ENCODE data around the gene EFCC1.
A peak's percentile ranks its signal among the peaks of the same experiment; 100 is the strongest.
"Not testable (repeated sequence)": the region's sequence is repeated elsewhere in the genome, so short reads cannot be mapped to it uniquely, and the experiment has no call there.

Gene EFCC1

GRCh38 chr3:129057249-129057648 is 56.1 kb downstream of the EFCC1 start:
- no peak for DNase-seq

DNA sequence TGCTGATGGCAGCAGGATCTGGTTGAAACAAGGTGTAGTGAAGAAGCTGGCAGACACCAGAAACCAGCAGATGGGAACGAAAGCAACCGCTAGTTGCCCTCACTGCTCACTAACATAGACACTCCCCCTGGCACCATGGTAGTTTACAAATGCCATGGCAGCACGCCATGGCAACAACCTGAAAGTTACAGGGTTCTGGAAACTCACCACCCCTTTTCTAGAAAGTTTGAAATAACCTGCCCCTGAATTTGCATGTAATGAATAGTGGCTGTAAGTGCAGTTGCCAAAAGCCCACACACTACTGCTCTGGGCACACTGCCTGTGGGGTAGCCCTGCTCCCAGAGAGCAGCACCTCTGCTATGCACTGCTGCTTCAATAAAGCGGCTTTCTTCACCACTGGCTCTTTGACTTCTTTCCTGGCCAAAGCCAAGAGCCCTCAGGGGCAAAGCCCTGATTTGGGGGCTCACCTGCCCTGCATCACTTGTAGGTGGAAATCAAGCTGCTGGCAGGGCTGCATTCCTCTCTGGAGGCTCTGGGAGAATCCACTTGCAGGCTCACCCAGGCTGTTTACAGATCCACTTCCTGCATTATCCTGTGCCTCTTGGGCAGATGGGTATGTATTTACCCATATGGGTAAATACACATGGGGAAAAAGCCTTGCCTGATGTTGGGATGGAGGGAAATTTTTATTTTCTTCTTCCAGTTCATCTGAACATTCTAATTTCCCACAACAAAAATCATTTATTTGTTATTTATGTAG is 57.5 kb downstream of the EFCC1 start:
- peak; percentile 94 for DNase-seq

GRCh38 chr3:129059311-129059958 is 58.3 kb downstream of the EFCC1 start:
- no peak for DNase-seq

- DNase-seq, result no peak
Observed at GRCh38 chr3:129060276-129061022, 59.3 kb downstream of the EFCC1 start, which contains the start of gene GP9. TSS of gene GP9 (plus strand) at chr3:129060779. CDS start at chr3:129061740, 961 bp downstream.

DNA sequence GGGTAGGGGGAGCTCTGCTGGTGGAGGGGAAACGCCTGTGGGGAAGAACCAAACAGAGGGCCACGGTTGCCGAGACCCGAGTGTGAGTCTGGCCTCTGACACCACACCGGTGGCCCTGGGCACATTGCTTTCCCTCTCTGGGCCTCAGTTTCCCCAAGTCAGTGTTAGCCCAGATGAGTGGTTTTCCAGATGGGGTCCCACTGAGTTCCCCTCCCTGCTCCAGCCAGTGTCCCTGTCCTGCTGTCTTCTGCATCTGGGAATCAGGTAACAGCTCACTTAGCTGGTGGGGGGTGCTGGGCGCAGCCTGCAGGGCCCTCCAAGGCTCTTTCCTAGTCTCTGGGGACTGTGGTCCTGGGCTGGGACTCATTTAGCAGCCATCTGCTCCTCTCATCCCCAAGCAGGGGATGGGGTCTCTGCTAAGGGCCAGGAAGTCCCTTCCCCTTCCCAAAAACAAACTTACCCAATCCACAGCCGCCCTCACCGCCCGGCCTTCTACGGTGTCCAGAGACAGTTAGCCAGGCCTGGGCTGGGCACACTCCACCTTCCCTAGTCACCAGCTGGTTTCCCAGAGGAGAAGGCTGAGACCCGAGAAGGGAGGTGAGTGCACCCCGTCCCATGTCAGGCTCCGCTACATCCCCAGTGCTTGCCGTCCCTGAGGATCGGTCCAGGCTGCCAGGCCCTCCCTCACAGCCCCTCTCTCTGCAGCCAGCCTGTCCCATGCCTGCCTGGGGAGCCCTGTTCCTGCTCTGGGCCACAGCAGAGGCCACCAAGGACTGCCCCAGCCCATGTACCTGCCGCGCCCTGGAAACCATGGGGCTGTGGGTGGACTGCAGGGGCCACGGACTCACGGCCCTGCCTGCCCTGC is 60.2 kb downstream of the EFCC1 start:
- no peak for DNase-seq

GRCh38 chr3:129061888-129062834 is 61.1 kb downstream of the EFCC1 start:
- DNase-seq, result no peak

GRCh38 chr3:129063091-129063640 is 62.1 kb downstream of the EFCC1 start:
- DNase-seq, result no peak

DNA sequence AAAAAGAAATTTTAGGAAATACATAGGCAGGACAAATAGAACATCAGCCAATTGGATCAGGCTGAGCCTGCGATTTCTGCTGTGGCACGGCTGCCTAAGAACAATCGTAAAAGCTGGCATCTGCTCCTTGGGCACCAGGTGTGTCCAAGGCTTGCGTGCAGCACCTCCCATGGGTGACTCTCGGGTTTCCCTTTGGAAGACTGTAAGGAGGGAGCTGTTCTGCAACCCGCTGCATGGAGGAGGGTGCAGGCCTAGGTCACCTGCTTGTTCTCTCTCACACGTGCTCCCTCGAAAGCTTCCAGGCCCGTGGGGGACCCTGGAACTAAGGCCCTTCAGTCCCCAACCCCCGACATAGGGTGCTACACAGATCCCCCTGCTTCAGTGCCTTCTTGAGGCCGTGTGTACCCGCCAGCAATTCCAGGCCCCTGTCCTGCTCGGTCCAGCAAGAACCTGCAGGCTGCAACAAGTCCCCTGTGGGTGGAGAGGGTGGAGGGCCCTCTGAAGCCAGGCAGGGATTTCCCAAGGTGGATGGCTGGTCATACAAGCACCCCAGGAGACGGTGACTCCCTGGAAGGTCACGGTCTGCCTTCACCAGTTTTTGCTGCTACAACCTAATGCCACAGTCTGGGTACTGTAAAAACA is 62.9 kb downstream of the EFCC1 start:
- no peak for DNase-seq

GRCh38 chr3:129065016-129065719 is 64.1 kb downstream of the EFCC1 start:
- no peak for DNase-seq

DNA sequence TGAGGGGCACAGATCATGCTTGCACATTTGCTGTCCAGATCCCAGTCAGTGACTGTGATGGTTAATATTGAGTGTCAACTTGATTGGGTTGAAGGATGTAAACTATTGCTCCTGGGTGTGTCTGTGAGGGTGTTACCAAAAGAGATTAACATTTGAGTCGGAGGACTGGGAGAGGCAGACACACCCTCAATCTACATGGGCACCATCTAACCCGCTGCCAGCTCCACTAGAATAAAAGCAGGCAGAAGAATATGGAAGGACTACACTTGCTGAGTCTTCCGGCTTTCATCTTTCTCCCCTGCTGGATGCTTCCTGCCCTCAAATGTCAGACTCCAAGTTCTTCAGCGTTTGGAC is 64.6 kb downstream of the EFCC1 start:
- DNase-seq, result no peak

DNA sequence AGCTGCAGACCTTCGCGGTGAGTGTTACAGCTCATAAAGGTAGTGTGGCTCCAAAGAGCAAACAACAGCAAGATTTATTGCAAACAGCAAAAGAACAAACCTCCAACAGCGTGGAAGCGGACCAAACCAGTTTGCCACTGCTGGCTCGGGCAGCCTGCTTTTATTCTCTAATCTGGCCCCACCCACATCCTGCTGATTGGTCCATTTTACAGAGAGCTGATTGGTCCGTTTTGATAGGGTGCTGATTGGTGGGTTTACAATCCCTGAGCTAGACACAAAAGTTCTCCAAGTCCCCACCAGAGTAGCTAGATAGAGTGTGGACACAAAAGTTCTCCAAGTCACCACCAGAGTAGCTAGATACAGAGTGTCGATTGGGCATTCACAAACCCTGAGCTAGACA is 66.6 kb downstream of the EFCC1 start:
- not testable (repeated sequence) for DNase-seq

DNA sequence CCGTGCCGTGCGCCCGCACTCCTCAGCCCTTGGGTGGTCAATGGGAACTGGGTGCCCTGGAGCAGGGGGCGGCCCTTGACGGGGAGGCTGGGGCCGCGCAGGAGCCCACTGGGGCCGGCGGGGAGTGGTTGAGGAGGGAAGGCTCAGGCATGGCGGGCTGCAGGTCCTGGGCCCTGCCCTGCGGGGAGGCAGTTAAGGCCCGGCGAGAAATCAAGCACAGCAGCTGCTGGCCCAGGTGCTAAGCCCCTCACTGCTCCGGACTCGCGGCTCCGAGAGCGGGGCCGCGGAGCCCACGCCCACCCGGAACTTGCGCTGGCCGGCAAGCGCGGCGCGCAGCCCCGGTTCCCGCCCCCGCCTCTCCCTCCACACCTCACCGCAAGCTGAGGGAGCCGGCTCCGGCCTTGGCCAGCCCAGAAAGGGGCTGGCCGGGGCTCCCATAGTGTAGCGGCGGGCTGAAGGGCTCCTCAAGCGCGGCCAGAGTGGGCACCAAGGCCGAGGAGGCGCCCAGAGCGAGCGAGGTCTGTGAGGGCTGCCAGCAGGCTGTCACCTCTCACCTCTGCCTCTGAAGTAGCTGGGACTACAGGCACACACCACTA is 67.3 kb downstream of the EFCC1 start:
- DNase-seq, result no peak

GRCh38 chr3:129069313-129070085 is 68.4 kb downstream of the EFCC1 start:
- not testable (repeated sequence) for DNase-seq

GRCh38 chr3:129070086-129070885 is 69.2 kb downstream of the EFCC1 start:
- no peak for DNase-seq

- DNase-seq, result no peak
Observed at GRCh38 chr3:129077222-129077621, 76.1 kb downstream of the EFCC1 start.

DNA sequence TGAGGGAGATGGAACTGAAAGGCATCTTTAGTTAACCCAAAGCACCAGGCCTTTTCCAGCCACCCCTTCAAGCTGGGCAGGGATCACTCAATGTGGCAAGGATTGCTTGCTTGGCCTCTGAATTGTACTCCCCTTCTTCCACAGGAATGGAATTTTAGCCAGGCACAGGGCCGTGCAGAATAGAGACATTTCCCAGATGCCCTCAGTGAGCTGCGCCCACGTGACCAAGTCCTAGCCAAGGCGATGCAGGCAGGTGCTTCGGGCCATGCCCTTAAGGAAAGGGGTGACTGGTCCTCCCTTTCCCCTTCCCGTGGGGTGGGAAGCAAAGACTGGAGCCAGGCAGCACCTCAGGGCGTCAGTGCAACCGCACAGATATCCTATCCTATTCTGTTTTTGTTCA is 77.4 kb downstream of the EFCC1 start:
- DNase-seq, result no peak

DNA sequence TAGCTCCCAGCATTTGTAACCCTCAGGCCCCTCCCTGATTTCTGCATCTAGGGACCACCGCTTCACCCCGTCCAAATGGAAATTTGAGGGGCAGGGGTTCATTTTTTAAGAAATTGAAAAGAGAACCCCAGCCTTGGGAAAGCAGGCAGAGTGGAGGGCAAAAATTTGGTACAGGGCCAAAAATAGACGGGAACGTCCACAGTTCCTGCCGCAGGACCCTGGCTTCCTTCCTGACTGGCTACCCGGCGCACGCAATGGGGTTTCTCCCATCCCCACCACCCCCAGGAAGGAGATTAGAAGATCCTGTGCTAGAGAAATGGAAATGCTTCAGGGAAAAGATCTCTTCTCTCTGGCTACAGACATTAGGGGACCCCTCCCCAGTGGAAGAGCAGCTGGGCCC is 80.4 kb downstream of the EFCC1 start:
- no peak for DNase-seq

DNA sequence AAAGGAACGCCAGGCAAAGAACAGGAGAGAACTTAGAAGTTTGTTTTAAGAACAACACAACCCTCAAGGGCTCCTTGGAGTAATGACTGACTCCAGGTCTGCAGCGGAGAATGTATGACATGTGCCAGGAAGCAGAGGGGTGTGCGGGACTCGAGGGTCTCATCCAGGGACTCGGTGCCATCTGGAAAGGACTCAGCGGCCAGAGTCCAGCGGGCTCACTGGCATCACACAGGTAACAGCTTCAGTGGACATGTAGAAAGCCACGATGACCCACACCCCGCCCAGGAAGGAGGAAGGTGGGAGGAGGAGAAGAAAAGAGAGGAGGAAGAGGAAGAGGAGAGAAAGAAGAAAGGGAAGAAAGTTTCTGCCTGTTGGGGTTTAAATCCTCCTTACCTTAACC is 80.9 kb downstream of the EFCC1 start:
- no peak for DNase-seq
